ENCODE data around the gene TEX55.

Gene TEX55

GRCh38 chr3:119176778-119177177 lies 30.8 kb downstream of the TEX55 start:
- WGBS: 78% methylated on average over 3 of the region's 4 CpGs
- Histone ChIP-seq H2BK120ac (ENCODE audit: low read depth, low read length) (no peak overlapping the region), H2BK15ac (ENCODE audit: low read depth, poor library complexity, severe bottlenecking) (no peak overlapping the region), H3K4me3 (ENCODE audit: insufficient read depth in 1 of 2, low read depth in 1 of 2, low read length in 2 of 2) (no peak overlapping the region), H4K91ac (ENCODE audit: low read length) (no peak overlapping the region), H3K4ac (ENCODE audit: low read depth in 1 of 2, low read length in 2 of 2) (no peak overlapping the region), H3K27me3 (ENCODE audit: control insufficient read depth in 1 of 2, insufficient read depth in 1 of 2, low read length in 2 of 2) (peaks cover 0 to 7% of the 10 kb centered on the region in 2 experiments), H3K23ac (ENCODE audit: low read length in 2 of 2) (no peak overlapping the region), H3K14ac (ENCODE audit: low read length in 2 of 2) (no peak overlapping the region), H2AFZ (ENCODE audit: low read depth, low read length) (no peak overlapping the region), H2BK5ac (ENCODE audit: low read depth, low read length, poor library complexity, severe bottlenecking) (no peak overlapping the region), H3K79me1 (replicated peaks; ENCODE audit: low read length, poor library complexity, severe bottlenecking) (no peaks in the 10 kb centered on the region), H4K8ac (ENCODE audit: low read length) (no peak overlapping the region), H2BK12ac (ENCODE audit: low read length in 2 of 2) (no peak overlapping the region), H3K4me2 (ENCODE audit: low read length, poor library complexity, severe bottlenecking) (peak overlapping the region; percentile 66), H3K36me3 (ENCODE audit: control insufficient read depth in 1 of 2, insufficient read depth in 2 of 2, low read depth in 1 of 2, low read length in 2 of 2) (no peaks in the 10 kb centered on the region), H3K27ac (ENCODE audit: low read length, poor library complexity, severe bottlenecking) (peak overlapping the region; percentile 17), H3K9me3 (ENCODE audit: control insufficient read depth, low read length) (no peaks in the 10 kb centered on the region), H2AK5ac (ENCODE audit: low read length, severe bottlenecking) (no peak overlapping the region), H3K4me1 (ENCODE audit: control insufficient read depth, insufficient read depth, low read depth, low read length) (peaks cover 5% of the 10 kb centered on the region), H3K9ac (ENCODE audit: low read length) (no peak overlapping the region), H3K18ac (ENCODE audit: low read depth in 1 of 2, low read length in 2 of 2) (no peak overlapping the region)
- DNase-seq: no peak

DNA sequence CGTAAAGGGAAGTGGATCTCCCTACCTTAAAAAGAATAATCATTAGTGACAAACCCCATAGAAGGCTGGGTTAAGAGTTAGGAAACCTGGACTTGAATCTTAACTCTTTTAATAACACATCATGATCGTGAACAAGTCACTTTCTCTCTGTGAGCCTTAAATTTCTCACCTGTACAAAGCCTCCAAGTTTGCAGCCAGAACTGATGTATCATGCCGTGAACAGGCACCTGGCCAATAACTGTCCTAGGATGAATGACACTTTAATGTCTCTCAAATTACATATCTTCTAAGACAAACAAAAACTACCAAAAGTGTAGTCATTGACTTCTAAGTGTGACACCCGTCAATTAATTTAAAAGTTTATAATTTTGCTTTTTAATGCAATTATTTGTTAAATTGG lies 31.4 kb downstream of the TEX55 start:
- DNase-seq: no peak
- no peak overlapping the region for H2AFZ ChIP-seq (ENCODE audit: low read depth, low read length)
- H3K27me3 ChIP-seq (ENCODE audit: control insufficient read depth in 1 of 2, insufficient read depth in 1 of 2, low read length in 2 of 2): peaks cover 0 to 7% of the 10 kb centered on the region in 2 experiments
- H3K36me3 ChIP-seq (ENCODE audit: control insufficient read depth in 1 of 2, insufficient read depth in 2 of 2, low read depth in 1 of 2, low read length in 2 of 2): no peaks in the 10 kb centered on the region
- H3K9me3 ChIP-seq (ENCODE audit: control insufficient read depth, low read length): no peaks in the 10 kb centered on the region
- H4K8ac ChIP-seq (ENCODE audit: low read length): no peak overlapping the region
- H3K27ac ChIP-seq (ENCODE audit: low read length, poor library complexity, severe bottlenecking): no peak overlapping the region
- H2BK120ac ChIP-seq (ENCODE audit: low read depth, low read length): no peak overlapping the region
- no peak overlapping the region for H2BK15ac ChIP-seq (ENCODE audit: low read depth, poor library complexity, severe bottlenecking)
- H3K4me1 ChIP-seq (ENCODE audit: control insufficient read depth, insufficient read depth, low read depth, low read length): peaks cover 9% of the 10 kb centered on the region
- WGBS: 84% methylated on average over 3 of the region's 4 CpGs
- H3K4ac ChIP-seq (ENCODE audit: low read depth in 1 of 2, low read length in 2 of 2): no peak overlapping the region
- no peak overlapping the region for H3K4me3 ChIP-seq (ENCODE audit: insufficient read depth in 1 of 2, low read depth in 1 of 2, low read length in 2 of 2)
- no peak overlapping the region for H4K91ac ChIP-seq (ENCODE audit: low read length)
- no peak overlapping the region for H2BK5ac ChIP-seq (ENCODE audit: low read depth, low read length, poor library complexity, severe bottlenecking)
- no peak overlapping the region for H3K9ac ChIP-seq (ENCODE audit: low read length)
- no peaks in the 10 kb centered on the region for H3K79me1 ChIP-seq (replicated peaks; ENCODE audit: low read length, poor library complexity, severe bottlenecking)
- no peak overlapping the region for H3K23ac ChIP-seq (ENCODE audit: low read length in 2 of 2)
- no peak overlapping the region for H3K18ac ChIP-seq (ENCODE audit: low read depth in 1 of 2, low read length in 2 of 2)
- H2AK5ac ChIP-seq (ENCODE audit: low read length, severe bottlenecking): no peak overlapping the region
- no peak overlapping the region for H3K14ac ChIP-seq (ENCODE audit: low read length in 2 of 2)
- no peak overlapping the region for H2BK12ac ChIP-seq (ENCODE audit: low read length in 2 of 2)
- H3K4me2 ChIP-seq (ENCODE audit: low read length, poor library complexity, severe bottlenecking): no peak overlapping the region

GRCh38 chr3:119181765-119182164 lies 35.8 kb downstream of the TEX55 start:
- Histone ChIP-seq H3K14ac (ENCODE audit: low read length in 2 of 2) (no peak overlapping the region), H2BK15ac (ENCODE audit: low read depth, poor library complexity, severe bottlenecking) (no peak overlapping the region), H4K8ac (ENCODE audit: low read length) (no peak overlapping the region), H3K9me3 (ENCODE audit: control insufficient read depth, low read length) (no peaks in the 10 kb centered on the region), H2AFZ (ENCODE audit: low read depth, low read length) (no peak overlapping the region), H3K18ac (ENCODE audit: low read depth in 1 of 2, low read length in 2 of 2) (no peak overlapping the region), H3K9ac (ENCODE audit: low read length) (no peak overlapping the region), H3K36me3 (ENCODE audit: control insufficient read depth in 1 of 2, insufficient read depth in 2 of 2, low read depth in 1 of 2, low read length in 2 of 2) (no peaks in the 10 kb centered on the region), H3K4me1 (ENCODE audit: control insufficient read depth, insufficient read depth, low read depth, low read length) (peaks cover 12% of the 10 kb centered on the region), H3K27me3 (ENCODE audit: control insufficient read depth in 1 of 2, insufficient read depth in 1 of 2, low read length in 2 of 2) (no peaks in the 10 kb centered on the region), H2BK120ac (ENCODE audit: low read depth, low read length) (no peak overlapping the region), H3K79me1 (replicated peaks; ENCODE audit: low read length, poor library complexity, severe bottlenecking) (no peaks in the 10 kb centered on the region), H2AK5ac (ENCODE audit: low read length, severe bottlenecking) (peak overlapping the region; percentile 55), H3K23ac (ENCODE audit: low read length in 2 of 2) (peak overlapping the region in 1 of 2 experiments; percentile 42), H3K27ac (ENCODE audit: low read length, poor library complexity, severe bottlenecking) (peak overlapping the region; percentile 8), H2BK5ac (ENCODE audit: low read depth, low read length, poor library complexity, severe bottlenecking) (no peak overlapping the region), H4K91ac (ENCODE audit: low read length) (no peak overlapping the region), H3K4ac (ENCODE audit: low read depth in 1 of 2, low read length in 2 of 2) (no peak overlapping the region), H2BK12ac (ENCODE audit: low read length in 2 of 2) (no peak overlapping the region), H3K4me3 (ENCODE audit: insufficient read depth in 1 of 2, low read depth in 1 of 2, low read length in 2 of 2) (no peak overlapping the region), H3K4me2 (ENCODE audit: low read length, poor library complexity, severe bottlenecking) (no peak overlapping the region)
- no peak for DNase-seq
- WGBS: 50% methylated on average over 1 of the region's 3 CpGs

DNA sequence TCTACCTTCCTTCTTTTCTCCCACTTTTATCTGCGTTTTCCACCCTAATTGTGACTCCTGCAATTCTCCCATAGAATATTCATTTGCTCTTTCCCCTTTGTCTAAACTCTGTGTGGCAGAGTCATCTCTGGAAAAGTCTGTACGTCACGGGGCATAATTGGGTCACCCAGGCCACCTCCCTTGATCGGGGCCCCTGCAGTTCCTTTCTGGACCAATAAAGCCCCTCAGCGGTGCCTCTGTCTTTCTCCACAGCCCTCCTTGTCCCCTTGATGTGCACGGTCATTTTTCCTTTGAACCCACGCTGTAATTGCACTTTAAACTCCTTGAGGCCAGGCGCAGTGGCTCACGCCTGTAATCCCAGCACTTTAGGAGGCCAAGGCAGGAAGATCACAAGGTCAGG lies 38.1 kb downstream of the TEX55 start:
- Histone ChIP-seq H3K36me3 (ENCODE audit: control insufficient read depth in 1 of 2, insufficient read depth in 2 of 2, low read depth in 1 of 2, low read length in 2 of 2) (no peaks in the 10 kb centered on the region), H3K9me3 (ENCODE audit: control insufficient read depth, low read length) (no peaks in the 10 kb centered on the region), H3K18ac (ENCODE audit: low read depth in 1 of 2, low read length in 2 of 2) (no peak overlapping the region), H2BK12ac (ENCODE audit: low read length in 2 of 2) (no peak overlapping the region), H3K4me2 (ENCODE audit: low read length, poor library complexity, severe bottlenecking) (no peak overlapping the region), H3K9ac (ENCODE audit: low read length) (no peak overlapping the region), H2AK5ac (ENCODE audit: low read length, severe bottlenecking) (peak overlapping the region; percentile 69), H3K4me1 (ENCODE audit: control insufficient read depth, insufficient read depth, low read depth, low read length) (peaks cover 14% of the 10 kb centered on the region), H2BK120ac (ENCODE audit: low read depth, low read length) (no peak overlapping the region), H3K79me1 (replicated peaks; ENCODE audit: low read length, poor library complexity, severe bottlenecking) (no peaks in the 10 kb centered on the region), H4K8ac (ENCODE audit: low read length) (no peak overlapping the region), H3K23ac (ENCODE audit: low read length in 2 of 2) (no peak overlapping the region), H3K27me3 (ENCODE audit: control insufficient read depth in 1 of 2, insufficient read depth in 1 of 2, low read length in 2 of 2) (no peaks in the 10 kb centered on the region), H3K27ac (ENCODE audit: low read length, poor library complexity, severe bottlenecking) (peak overlapping the region; percentile 80), H2BK15ac (ENCODE audit: low read depth, poor library complexity, severe bottlenecking) (no peak overlapping the region), H2BK5ac (ENCODE audit: low read depth, low read length, poor library complexity, severe bottlenecking) (no peak overlapping the region), H3K14ac (ENCODE audit: low read length in 2 of 2) (no peak overlapping the region), H4K91ac (ENCODE audit: low read length) (no peak overlapping the region), H3K4ac (ENCODE audit: low read depth in 1 of 2, low read length in 2 of 2) (no peak overlapping the region), H2AFZ (ENCODE audit: low read depth, low read length) (no peak overlapping the region), H3K4me3 (ENCODE audit: insufficient read depth in 1 of 2, low read depth in 1 of 2, low read length in 2 of 2) (no peak overlapping the region)
- 83% methylated on average over 9 of the region's 9 CpGs for WGBS
- DNase-seq: no peak
